ENCODE data around the gene PPP6R2.

DNA sequence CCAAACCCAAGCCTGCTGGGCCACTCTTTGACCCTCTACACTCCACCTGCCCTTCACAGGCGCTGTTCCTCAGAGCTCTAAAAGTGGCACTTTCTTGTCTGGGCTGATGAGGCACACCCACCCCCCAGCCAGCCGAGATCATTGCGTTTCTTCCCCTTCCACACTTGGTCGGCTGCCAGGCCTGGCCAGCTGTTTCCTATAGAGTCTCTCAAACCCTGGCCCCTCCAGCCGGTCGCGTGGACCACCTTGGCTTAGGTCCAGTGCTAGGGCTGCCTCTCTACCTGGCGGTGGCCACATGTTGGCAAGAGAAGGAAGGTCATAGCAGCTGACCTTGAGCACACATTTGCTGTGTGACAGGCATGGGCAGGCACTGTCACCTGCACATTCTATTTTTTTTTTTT, 60.6 kb downstream of the PPP6R2 start:
- TF ChIP-seq, protein P1, sequence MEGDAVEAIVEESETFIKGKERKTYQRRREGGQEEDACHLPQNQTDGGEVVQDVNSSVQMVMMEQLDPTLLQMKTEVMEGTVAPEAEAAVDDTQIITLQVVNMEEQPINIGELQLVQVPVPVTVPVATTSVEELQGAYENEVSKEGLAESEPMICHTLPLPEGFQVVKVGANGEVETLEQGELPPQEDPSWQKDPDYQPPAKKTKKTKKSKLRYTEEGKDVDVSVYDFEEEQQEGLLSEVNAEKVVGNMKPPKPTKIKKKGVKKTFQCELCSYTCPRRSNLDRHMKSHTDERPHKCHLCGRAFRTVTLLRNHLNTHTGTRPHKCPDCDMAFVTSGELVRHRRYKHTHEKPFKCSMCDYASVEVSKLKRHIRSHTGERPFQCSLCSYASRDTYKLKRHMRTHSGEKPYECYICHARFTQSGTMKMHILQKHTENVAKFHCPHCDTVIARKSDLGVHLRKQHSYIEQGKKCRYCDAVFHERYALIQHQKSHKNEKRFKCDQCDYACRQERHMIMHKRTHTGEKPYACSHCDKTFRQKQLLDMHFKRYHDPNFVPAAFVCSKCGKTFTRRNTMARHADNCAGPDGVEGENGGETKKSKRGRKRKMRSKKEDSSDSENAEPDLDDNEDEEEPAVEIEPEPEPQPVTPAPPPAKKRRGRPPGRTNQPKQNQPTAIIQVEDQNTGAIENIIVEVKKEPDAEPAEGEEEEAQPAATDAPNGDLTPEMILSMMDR (conservative IDR thresholded peaks at IDR 0.05) = no peak
- TF ChIP-seq EZH2 (IDR thresholded peaks at IDR 0.05; ENCODE audit: low read depth) = no peak
